ENCODE data around the gene ATG5. TPM values are rescaled to one million over a fixed set of nuclear protein-coding genes. Genes with fewer than 3 reads are reported as not detected.
A peak's percentile ranks its signal among the peaks of the same experiment; 100 is the strongest.

ATG5 gene
- total and polyA plus RNA-seq, 5 experiments from 2014 or later, result 24.4 to 30.4 (median 27.8) TPM

- ATAC-seq (no peak), DNase-seq (no peak)
- H3K36me3 Mint-ChIP-seq, result peaks cover 0 to 10% (median 0%) of the 10 kb centered on the region in 3 donors
- no peaks in the 10 kb centered on the region for H3K27me3 Mint-ChIP-seq
- no peak overlapping the region for H3K4me3 Mint-ChIP-seq
- POLR2A ChIA-PET, result no interaction called here
- H3K4me1 Mint-ChIP-seq, result peaks cover 1 to 18% (median 11%) of the 10 kb centered on the region in 4 donors
- H3K9me3 Mint-ChIP-seq, result no peaks in the 10 kb centered on the region
- peak overlapping the region in 6 of 10 donors; percentile 16 to 84 (median 49) for H3K27ac Mint-ChIP-seq
These were observed 97.7 kb downstream of the ATG5 start for GRCh38 chr6:106227612-106228507.

- POLR2A ChIA-PET, result no interaction called here
- H3K27ac Mint-ChIP-seq, result peak overlapping the region in 9 of 10 donors; percentile 3 to 79 (median 53)
These were observed 98.9 kb downstream of the ATG5 start for GRCh38 chr6:106226676-106227075.

GRCh38 chr6:106225581-106225980 is 100.0 kb downstream of the ATG5 start:
- Mint-ChIP-seq H3K27me3 (no peaks in the 10 kb centered on the region), H3K27ac (peak overlapping the region in 5 of 10 donors; percentile 2 to 59 (median 46))

More at GRCh38 chr6:106226676-106227075, 98.9 kb downstream of the ATG5 start:
- Mint-ChIP-seq H3K4me3 (no peak overlapping the region), H3K4me1 (peaks cover 1 to 18% (median 11%) of the 10 kb centered on the region in 4 donors), H3K9me3 (no peaks in the 10 kb centered on the region), H3K27me3 (no peaks in the 10 kb centered on the region), H3K36me3 (peaks cover 0 to 10% (median 0%) of the 10 kb centered on the region in 3 donors)
- ATAC-seq, result no peak
- DNase-seq, result no peak

GRCh38 chr6:106223300-106223930 is 102.1 kb downstream of the ATG5 start:
- Mint-ChIP-seq H3K9me3 (no peaks in the 10 kb centered on the region), H3K4me1 (peaks cover 1 to 24% (median 10%) of the 10 kb centered on the region in 4 donors), H3K4me3 (no peak overlapping the region), H3K36me3 (peaks cover 0 to 6% (median 0%) of the 10 kb centered on the region in 3 donors), H3K27ac (peak overlapping the region in 3 of 10 donors; percentile 27 to 51 (median 39)), H3K27me3 (no peaks in the 10 kb centered on the region)
- ATAC-seq (peak; percentile 67 to 69), DNase-seq (peak; percentile 24 to 85 (median 66))
- POLR2A ChIA-PET, result no interaction called here

More at GRCh38 chr6:106225581-106225980, 100.0 kb downstream of the ATG5 start:
- no peak overlapping the region for H3K4me3 Mint-ChIP-seq
- peaks cover 0 to 8% (median 0%) of the 10 kb centered on the region in 3 donors for H3K36me3 Mint-ChIP-seq
- DNase-seq (no peak), ATAC-seq (no peak)
- POLR2A ChIA-PET, result no interaction called here
- H3K9me3 Mint-ChIP-seq, result no peaks in the 10 kb centered on the region
- H3K4me1 Mint-ChIP-seq, result peaks cover 1 to 18% (median 11%) of the 10 kb centered on the region in 4 donors

- peaks cover 4 to 15% (median 10%) of the 10 kb centered on the region in 4 donors for H3K4me1 Mint-ChIP-seq
- H3K27ac Mint-ChIP-seq, result no peak overlapping the region
- POLR2A ChIA-PET, result no interaction called here
- peaks cover 0 to 3% (median 0%) of the 10 kb centered on the region in 3 donors for H3K36me3 Mint-ChIP-seq
- ATAC-seq, result no peak
- no peak overlapping the region for H3K4me3 Mint-ChIP-seq
- DNase-seq, result no peak
- H3K9me3 Mint-ChIP-seq, result no peaks in the 10 kb centered on the region
- H3K27me3 Mint-ChIP-seq, result no peaks in the 10 kb centered on the region
These were observed 105.1 kb downstream of the ATG5 start for GRCh38 chr6:106220485-106220884.

GRCh38 chr6:106216527-106216926 is 109.0 kb downstream of the ATG5 start:
- no peak overlapping the region for H3K4me3 Mint-ChIP-seq
- no peak overlapping the region for H3K27ac Mint-ChIP-seq
- ATAC-seq (no peak), DNase-seq (no peak)
- POLR2A ChIA-PET, result no interaction called here
- peaks cover 0 to 3% (median 2%) of the 10 kb centered on the region in 3 donors for H3K36me3 Mint-ChIP-seq
- no peaks in the 10 kb centered on the region for H3K9me3 Mint-ChIP-seq
- peaks cover 2 to 21% (median 4%) of the 10 kb centered on the region in 4 donors for H3K4me1 Mint-ChIP-seq
- no peaks in the 10 kb centered on the region for H3K27me3 Mint-ChIP-seq

DNA sequence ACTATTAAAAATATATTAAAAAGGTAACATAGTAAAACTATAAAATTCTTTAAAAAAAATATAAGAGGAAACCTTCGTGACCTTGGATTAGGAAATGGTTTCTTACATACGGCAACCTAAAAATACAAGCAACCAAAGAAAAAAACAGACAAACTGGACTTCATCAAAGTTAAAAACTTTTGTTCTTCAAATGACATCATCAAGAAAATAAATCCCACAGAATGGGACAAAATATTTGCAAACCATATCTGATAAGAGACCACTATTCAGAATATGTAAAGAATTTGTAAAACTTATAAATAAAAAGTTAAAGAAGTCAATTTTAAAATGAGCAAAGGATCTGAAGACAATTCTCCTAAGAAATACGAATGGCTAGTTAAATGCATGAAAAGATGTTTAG is 110.0 kb downstream of the ATG5 start:
- POLR2A ChIA-PET, result no interaction called here
- Mint-ChIP-seq H3K27ac (no peak overlapping the region), H3K36me3 (peaks cover 0 to 6% (median 4%) of the 10 kb centered on the region in 3 donors), H3K27me3 (no peaks in the 10 kb centered on the region), H3K9me3 (no peaks in the 10 kb centered on the region), H3K4me3 (no peak overlapping the region), H3K4me1 (peaks cover 2 to 17% (median 4%) of the 10 kb centered on the region in 4 donors)
- DNase-seq (no peak), ATAC-seq (no peak)

GRCh38 chr6:106214531-106214930 is 111.0 kb downstream of the ATG5 start:
- no peak overlapping the region for H3K4me3 Mint-ChIP-seq
- POLR2A ChIA-PET, result no interaction called here
- H3K27ac Mint-ChIP-seq, result no peak overlapping the region
- H3K27me3 Mint-ChIP-seq, result no peaks in the 10 kb centered on the region
- ATAC-seq, result no peak
- DNase-seq, result no peak
- H3K4me1 Mint-ChIP-seq, result peaks cover under 1 to 16% (median 2%) of the 10 kb centered on the region in 4 donors
- H3K36me3 Mint-ChIP-seq, result peaks cover 0 to 8% (median 5%) of the 10 kb centered on the region in 3 donors
- no peaks in the 10 kb centered on the region for H3K9me3 Mint-ChIP-seq

DNA sequence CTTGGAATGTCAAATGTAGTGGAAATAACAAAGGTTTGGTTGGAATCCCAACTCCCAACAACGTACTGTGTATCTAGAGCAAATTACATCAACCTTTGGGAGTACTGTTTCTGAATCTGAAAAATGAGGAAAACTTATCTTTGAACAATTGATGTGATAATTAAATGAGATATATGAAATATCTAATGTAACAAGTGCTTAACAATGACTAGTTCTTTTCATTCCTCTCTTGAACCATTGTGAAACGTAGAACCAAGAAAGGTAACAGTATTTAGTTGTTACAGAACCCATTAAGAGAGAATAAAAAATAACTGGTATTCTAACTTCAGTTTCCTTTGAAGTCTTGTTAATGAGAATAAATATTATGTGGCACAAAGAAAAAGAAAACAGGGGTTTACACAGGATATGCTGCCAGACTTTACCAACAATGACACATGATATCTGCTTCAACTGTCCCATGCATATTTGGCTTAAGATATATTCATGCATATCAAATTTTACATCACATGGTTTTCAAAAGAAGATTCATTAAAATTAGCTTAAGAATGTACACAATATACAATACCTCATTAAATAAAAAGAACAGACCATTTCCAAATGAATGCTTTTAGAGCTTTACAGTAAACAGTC is 111.8 kb downstream of the ATG5 start:
- peaks cover 0 to 16% (median 2%) of the 10 kb centered on the region in 4 donors for H3K4me1 Mint-ChIP-seq
- no peaks in the 10 kb centered on the region for H3K9me3 Mint-ChIP-seq
- no peak for ATAC-seq
- POLR2A ChIA-PET, result no interaction called here
- H3K27me3 Mint-ChIP-seq, result no peaks in the 10 kb centered on the region
- peaks cover 0 to 15% (median 8%) of the 10 kb centered on the region in 3 donors for H3K36me3 Mint-ChIP-seq
- H3K4me3 Mint-ChIP-seq, result no peak overlapping the region
- peak overlapping the region in 1 of 10 donors; percentile 40 for H3K27ac Mint-ChIP-seq
- no peak for DNase-seq

- no peak for DNase-seq
- POLR2A ChIA-PET, result no interaction called here
- Mint-ChIP-seq H3K4me3 (no peak overlapping the region), H3K4me1 (peaks cover 0 to 16% (median under 1%) of the 10 kb centered on the region in 4 donors), H3K36me3 (peaks cover 0 to 21% (median 8%) of the 10 kb centered on the region in 3 donors), H3K9me3 (no peaks in the 10 kb centered on the region), H3K27me3 (no peaks in the 10 kb centered on the region), H3K27ac (no peak overlapping the region)
- no peak for ATAC-seq
These were observed 113.0 kb downstream of the ATG5 start for GRCh38 chr6:106212576-106212975.

GRCh38 chr6:106206905-106207304 is 118.7 kb downstream of the ATG5 start:
- no peaks in the 10 kb centered on the region for H3K27me3 Mint-ChIP-seq
- DNase-seq (no peak), ATAC-seq (no peak)
- H3K4me1 Mint-ChIP-seq, result peaks cover 0 to 11% (median 6%) of the 10 kb centered on the region in 4 donors
- no peak overlapping the region for H3K4me3 Mint-ChIP-seq
- POLR2A ChIA-PET, result interaction anchor here (0.6 kb wide), 1 partner anchor 12 kb away, joined by 3 read pairs; no protein-coding TSS in a partner anchor
- peaks cover 0 to 32% (median 22%) of the 10 kb centered on the region in 3 donors for H3K36me3 Mint-ChIP-seq
- no peak overlapping the region for H3K27ac Mint-ChIP-seq
- H3K9me3 Mint-ChIP-seq, result no peaks in the 10 kb centered on the region

DNA sequence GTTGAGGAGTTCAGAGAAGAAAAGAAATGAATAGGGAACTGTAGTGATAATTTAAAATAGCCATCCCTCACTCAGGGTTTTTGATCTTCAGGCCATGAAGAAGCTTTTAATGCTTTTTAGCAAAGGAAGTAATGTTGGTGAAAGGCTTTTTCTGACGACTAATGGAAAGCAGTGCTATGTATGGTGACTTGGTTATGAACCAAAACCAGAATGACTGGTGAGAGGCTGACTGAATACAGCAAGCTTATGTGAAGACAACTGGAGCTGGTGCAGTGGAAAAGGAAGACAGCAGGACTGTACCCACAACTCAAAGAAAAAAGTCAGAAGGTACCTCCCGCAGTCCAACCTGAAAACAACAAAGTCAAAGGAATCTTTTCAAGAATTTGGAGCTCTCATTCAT is 120.6 kb downstream of the ATG5 start:
- Mint-ChIP-seq H3K27ac (peak overlapping the region in 3 of 10 donors; percentile 12 to 53 (median 41)), H3K9me3 (no peaks in the 10 kb centered on the region), H3K4me1 (peaks cover 0 to 13% (median 6%) of the 10 kb centered on the region in 4 donors), H3K27me3 (no peaks in the 10 kb centered on the region), H3K4me3 (no peak overlapping the region), H3K36me3 (peaks cover 0 to 41% (median 32%) of the 10 kb centered on the region in 3 donors)
- ATAC-seq (no peak), DNase-seq (no peak)
- POLR2A ChIA-PET, result no interaction called here

All from naive thymus-derived CD8-positive, alpha-beta T cell (primary cell).